Measurements from ENCODE around the gene KRT23. TPM values are rescaled to one million over a fixed set of nuclear protein-coding genes. Genes with fewer than 3 reads are reported as not detected.

Gene KRT23
- total and polyA plus RNA-seq, 2 of the 13 experiments (the other 11 are each of a cell fraction or from before 2014, with no cell fraction given): 24.7 to 51.1 TPM

- in situ Hi-C loops (cut with HindIII; ENCODE audit: extremely low pct_ligation_motif_present, low pct_unique_long_range_greater_than_20kb): no loop called here
- no peaks in the 10 kb centered on the region for H3K27me3 ChIP-seq (ENCODE audit: control insufficient read depth in 1 of 2, insufficient read depth in 2 of 2, low read length in 2 of 2)
- no peak overlapping the region for H2AFZ ChIP-seq (ENCODE audit: low read length)
- H3K79me2 ChIP-seq (ENCODE audit: insufficient read depth, low read length): no peaks in the 10 kb centered on the region
- H3K27ac ChIP-seq (ENCODE audit: extremely low read length, insufficient read depth, low read length): peak overlapping the region; percentile 56
- BruUV-seq (replicated peaks): no TSS peak
- H3K36me3 ChIP-seq (replicated peaks in 1 of 2; ENCODE audit: control insufficient read depth in 1 of 2, insufficient read depth in 2 of 2, low read length in 2 of 2): no peaks in the 10 kb centered on the region
- ATAC-seq: peak; percentile 81
- H3K9me3 ChIP-seq (ENCODE audit: low read length): no peaks in the 10 kb centered on the region
- peaks cover 25% of the 10 kb centered on the region for H3K4me1 ChIP-seq (ENCODE audit: insufficient read depth, low read length)
- peak; percentile 96 for DNase-seq (ENCODE audit: low spot score)
- ChIA-PET CTCF (ENCODE audit: low intra/inter-chr PET ratio, low total read pairs) (no interaction called here), POLR2A (interaction anchor here (0.6 to 2.5 kb wide), 4 partner anchors 13 to 144 kb away, joined by 3 to 18 read pairs (median 8); no protein-coding TSS in a partner anchor)
- FAIRE-seq: peak; percentile 28
- no peak overlapping the region for H3K4me2 ChIP-seq (ENCODE audit: low read depth, low read length)
- WGBS (ENCODE audit: low lambda C conversion rate): 34% methylated on average over 3 of the region's 3 CpGs
- H4K20me1 ChIP-seq (ENCODE audit: insufficient read depth, low read length): no peaks in the 10 kb centered on the region
- intact Hi-C loops (cut with micrococcal nuclease; ENCODE audit: unreplicated experiment): loop anchor here (1.0 kb wide), 1 partner anchor 41 kb away; no protein-coding TSS in a partner anchor
- H3K9ac ChIP-seq (ENCODE audit: insufficient read depth, low read depth, low read length): no peak overlapping the region
- H3K4me3 ChIP-seq (replicated peaks in 1 of 3; ENCODE audit: insufficient read depth in 1 of 3, low read depth in 2 of 3, low read length in 3 of 3): no peak overlapping the region
- TF ChIP-seq TFE3 (CRISPR knock-in tag; IDR thresholded peaks at IDR 0.05) (peak; percentile 38; the same call in 1 of the 2 replicates), GABPA (IDR thresholded peaks at IDR 0.05; ENCODE audit: low read depth, low read length) (no peak), GABPA (CRISPR knock-in tag; IDR thresholded peaks at IDR 0.05; ENCODE audit: low read depth) (no peak), NCOR1 (IDR thresholded peaks at IDR 0.05; ENCODE audit: borderline replicate concordance, low read length) (peak; percentile 74; the same call in 1 of the 2 replicates), EED (CRISPR knock-in tag; IDR thresholded peaks at IDR 0.05) (no peak), RFXANK (CRISPR knock-in tag; IDR thresholded peaks at IDR 0.05) (no peak), PBX3 (CRISPR knock-in tag; IDR thresholded peaks at IDR 0.05; ENCODE audit: borderline replicate concordance) (no peak), SMAD3 (CRISPR knock-in tag; IDR thresholded peaks at IDR 0.05) (0 out of 2 replicates have a peak, but pooled peaks have one; percentile 36), ZMYM4 (CRISPR knock-in tag; IDR thresholded peaks at IDR 0.05) (no peak), NCOA2 (CRISPR knock-in tag; IDR thresholded peaks at IDR 0.05) (peak; percentile 83), ZFP82 (CRISPR knock-in tag; IDR thresholded peaks at IDR 0.05; ENCODE audit: borderline replicate concordance) (no peak), ATF4 (CRISPR knock-in tag; IDR thresholded peaks at IDR 0.05) (peak in 1 of 2 experiments; percentile 76; a peak in 2 of 4 replicates), FOSL2 (CRISPR knock-in tag; IDR thresholded peaks at IDR 0.05) (peak; percentile 87), PAXIP1 (CRISPR knock-in tag; conservative IDR thresholded peaks at IDR 0.05) (peak; percentile 44), TERF1 (CRISPR knock-in tag; IDR thresholded peaks at IDR 0.05) (no peak), NR2F6 (IDR thresholded peaks at IDR 0.05) (no peak), NR2F6 (CRISPR knock-in tag; IDR thresholded peaks at IDR 0.05) (peak; percentile 30; the same call in 1 of the 2 replicates), NR2F1 (CRISPR knock-in tag; IDR thresholded peaks at IDR 0.05) (peak; percentile 22 to 67; a peak in 2 of 4 replicates)
These were observed 22.2 kb downstream of the KRT23 start for GRCh38 chr17:40915199-40915661.
